Mucosa of rectum (tissue), 2 donors: ENCODE measurements around the gene SERPINB6.
"Not testable (repeated sequence)": the region's sequence is repeated elsewhere in the genome, so short reads cannot be mapped to it uniquely, and the experiment has no call there.

ENCODE experiments used
- H3K27ac ChIP-seq, 2 donors: one replicate each; pipeline ENCODE4 v1.7.0; 2013; ENCODE audit warnings: inconsistent platforms in 2 of 2, low read depth in 2 of 2, low read length in 2 of 2
- H3K27me3 ChIP-seq, 2 donors: one replicate each; pipeline ENCODE4 v1.7.0; 2013; ENCODE audit warnings: low read length in 2 of 2; ENCODE audit not compliant: control insufficient read depth in 2 of 2, insufficient read depth in 2 of 2
- H3K36me3 ChIP-seq, 2 donors: one replicate each; pipeline ENCODE4 v1.7.0; 2013; ENCODE audit warnings: low read length in 2 of 2; ENCODE audit not compliant: control insufficient read depth in 2 of 2, insufficient read depth in 2 of 2
- H3K4me1 ChIP-seq, 2 donors: one replicate each; pipeline ENCODE4 v1.7.0; 2013; ENCODE audit warnings: low read length in 2 of 2, mild to moderate bottlenecking in 1 of 2; ENCODE audit not compliant: control insufficient read depth in 2 of 2, insufficient read depth in 2 of 2
- H3K4me3 ChIP-seq, 2 donors: one replicate each; pipeline ENCODE4 v1.7.0; 2013; ENCODE audit warnings: low read length in 2 of 2
- H3K9ac ChIP-seq, 2 donors: one replicate each; pipeline ENCODE4 v1.7.0; 2013; ENCODE audit warnings: low read length in 2 of 2, low read depth in 1 of 2, mild to moderate bottlenecking in 1 of 2
- H3K9me3 ChIP-seq, 2 donors: one replicate each; pipeline ENCODE4 v1.7.0; 2013; ENCODE audit warnings: low read length in 2 of 2; ENCODE audit not compliant: control insufficient read depth in 2 of 2
- donor health status: healthy.
- donor health status: Normal muscosa, but diverticular disease.

SERPINB6 gene

DNA sequence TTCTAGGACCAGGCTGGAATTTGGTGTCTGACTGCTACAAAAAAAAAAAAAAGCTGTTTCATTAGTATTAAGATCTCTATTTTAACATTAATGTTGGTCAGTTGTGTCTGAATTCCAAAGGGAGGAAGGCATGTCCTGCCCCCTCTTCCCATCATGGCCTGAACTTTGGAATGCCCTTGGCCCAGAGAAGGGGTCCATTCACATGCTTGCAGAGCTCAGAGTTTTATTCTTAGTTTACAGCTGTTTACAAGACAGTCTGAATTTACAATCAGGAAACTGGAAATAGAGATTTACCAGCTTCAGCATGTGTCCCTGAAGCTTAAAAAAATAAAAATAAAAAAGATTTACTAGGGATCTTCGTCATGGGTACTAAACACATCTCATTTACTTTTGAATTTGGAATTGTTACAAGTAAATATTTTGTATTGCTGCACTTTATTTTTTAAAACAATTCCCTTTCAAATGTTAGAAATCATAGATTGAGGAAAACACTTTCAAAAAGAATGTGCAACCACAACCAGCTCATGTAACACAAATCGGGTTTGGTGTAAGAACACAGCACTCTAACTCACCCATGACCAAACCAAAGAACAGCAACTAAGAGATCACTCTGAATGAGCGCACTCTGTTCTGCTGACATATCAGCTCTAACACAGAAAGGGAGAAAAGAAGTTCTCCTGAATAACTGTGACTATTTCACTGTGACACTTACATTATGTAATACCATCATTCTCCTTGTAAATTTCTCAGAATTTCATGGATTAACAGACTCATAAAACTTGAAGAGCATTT lies 6.6 kb upstream of the SERPINB6 start:
- no peak overlapping the region for H3K27ac ChIP-seq
- H3K27me3 ChIP-seq, result no peaks in the 10 kb centered on the region
- no peaks in the 10 kb centered on the region for H3K36me3 ChIP-seq

DNA sequence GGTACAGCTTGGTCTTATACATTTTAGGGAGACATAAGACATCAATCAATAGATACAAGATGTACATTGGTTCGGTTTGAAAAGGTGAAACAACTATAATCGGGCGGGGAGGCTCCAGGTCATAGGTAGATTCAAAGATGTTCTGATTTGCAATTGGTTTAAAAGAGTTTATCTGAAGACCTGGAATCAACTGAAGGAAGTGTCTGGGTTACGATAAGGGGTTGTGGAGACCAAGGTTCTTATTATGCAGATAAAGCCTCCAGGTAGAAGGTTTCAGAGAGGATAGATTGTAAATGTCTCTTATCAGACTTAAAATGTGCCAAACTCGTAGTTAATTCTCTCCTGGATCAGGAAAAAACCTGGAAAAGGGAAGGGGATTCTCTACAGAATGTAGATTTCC lies 5.9 kb upstream of the SERPINB6 start:
- Histone ChIP-seq H3K27ac (no peak overlapping the region), H3K36me3 (no peaks in the 10 kb centered on the region), H3K27me3 (no peaks in the 10 kb centered on the region), H3K4me3 (no peak overlapping the region), H3K9me3 (no peaks in the 10 kb centered on the region), H3K9ac (no peak overlapping the region), H3K4me1 (peaks cover 15 to 28% of the 10 kb centered on the region in 2 donors)

More for the DNA sequence above, 6.6 kb upstream of the SERPINB6 start:
- no peaks in the 10 kb centered on the region for H3K9me3 ChIP-seq
- no peak overlapping the region for H3K4me3 ChIP-seq
- peaks cover 21 to 35% of the 10 kb centered on the region in 2 donors for H3K4me1 ChIP-seq
- H3K9ac ChIP-seq, result no peak overlapping the region

DNA sequence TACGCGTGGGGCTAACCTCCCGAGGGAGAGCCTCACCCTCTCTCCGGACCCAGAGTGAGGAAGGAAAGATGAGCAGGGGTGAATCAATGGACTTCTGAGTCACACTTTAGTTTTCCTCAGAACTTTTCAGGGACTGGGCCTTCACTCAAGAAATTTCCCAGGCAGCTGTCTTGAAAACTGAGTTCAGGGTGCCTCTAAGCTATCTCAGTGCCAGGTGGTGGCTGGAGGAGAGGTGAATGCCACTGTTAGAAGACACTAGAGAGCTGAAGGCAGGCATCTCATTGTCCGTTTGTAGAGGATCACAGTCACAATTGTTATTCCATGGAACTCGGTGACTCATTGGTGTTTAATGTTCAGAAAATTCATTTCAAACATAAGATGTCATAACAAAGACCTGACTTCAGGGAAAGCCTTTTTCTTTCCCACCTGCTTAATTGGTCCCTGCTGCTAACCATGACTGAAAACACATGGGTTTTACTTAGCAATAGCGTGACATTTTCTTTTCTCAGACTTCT lies 5.3 kb upstream of the SERPINB6 start:
- no peaks in the 10 kb centered on the region for H3K27me3 ChIP-seq

DNA sequence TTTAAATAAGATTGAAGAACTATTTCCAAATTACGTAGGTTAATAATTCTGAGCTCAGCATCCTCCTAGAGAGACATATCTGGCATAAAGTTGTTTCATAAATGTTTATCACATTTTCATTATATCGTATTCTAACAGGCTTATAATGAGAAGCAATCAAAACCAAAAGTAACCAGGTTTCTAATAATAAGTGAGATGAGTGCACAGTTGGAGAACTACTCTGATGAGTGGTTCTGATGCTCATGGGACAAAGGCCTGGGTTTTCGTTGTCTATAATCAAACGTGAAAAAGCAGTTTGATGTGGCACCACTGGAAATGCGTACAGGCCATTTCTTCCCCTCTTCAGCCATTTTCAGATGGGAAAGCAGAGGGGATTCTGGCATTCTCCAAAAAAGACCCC lies 4.7 kb upstream of the SERPINB6 start:
- H3K36me3 ChIP-seq, result no peaks in the 10 kb centered on the region
- H3K4me3 ChIP-seq, result no peak overlapping the region
- H3K9ac ChIP-seq, result no peak overlapping the region
- H3K27me3 ChIP-seq, result no peaks in the 10 kb centered on the region
- H3K4me1 ChIP-seq, result peaks cover 11 to 25% of the 10 kb centered on the region in 2 donors
- H3K27ac ChIP-seq, result no peak overlapping the region
- no peaks in the 10 kb centered on the region for H3K9me3 ChIP-seq

More for the DNA sequence above, 5.3 kb upstream of the SERPINB6 start:
- Histone ChIP-seq H3K9ac (no peak overlapping the region), H3K36me3 (no peaks in the 10 kb centered on the region), H3K27ac (no peak overlapping the region), H3K4me1 (peaks cover 13 to 30% of the 10 kb centered on the region in 2 donors), H3K9me3 (no peaks in the 10 kb centered on the region), H3K4me3 (no peak overlapping the region)

DNA sequence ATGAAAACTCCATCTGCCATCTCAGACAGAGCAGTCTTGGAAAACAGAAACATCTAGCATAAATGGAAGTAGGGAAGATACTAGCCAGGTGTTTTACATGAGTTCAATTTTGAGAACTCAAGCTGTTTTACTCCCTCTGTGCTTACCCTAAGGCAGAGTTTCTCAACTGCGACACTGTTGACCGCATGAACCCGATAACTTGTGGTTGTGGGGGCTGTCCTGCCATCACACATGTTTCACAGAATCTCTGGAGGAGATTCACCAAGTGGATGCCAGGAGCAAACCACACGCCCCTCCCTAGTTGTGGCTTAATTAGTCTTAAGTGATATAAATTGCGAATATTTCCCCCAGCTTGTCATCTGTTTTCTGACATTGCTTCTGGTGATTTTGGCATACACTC lies 2.3 kb upstream of the SERPINB6 start:
- H3K27ac ChIP-seq, result no peak overlapping the region
- no peak overlapping the region for H3K9ac ChIP-seq
- H3K36me3 ChIP-seq, result no peaks in the 10 kb centered on the region
- H3K9me3 ChIP-seq, result no peaks in the 10 kb centered on the region
- H3K4me3 ChIP-seq, result no peak overlapping the region
- no peaks in the 10 kb centered on the region for H3K27me3 ChIP-seq
- H3K4me1 ChIP-seq, result peaks cover 2 to 21% of the 10 kb centered on the region in 2 donors

DNA sequence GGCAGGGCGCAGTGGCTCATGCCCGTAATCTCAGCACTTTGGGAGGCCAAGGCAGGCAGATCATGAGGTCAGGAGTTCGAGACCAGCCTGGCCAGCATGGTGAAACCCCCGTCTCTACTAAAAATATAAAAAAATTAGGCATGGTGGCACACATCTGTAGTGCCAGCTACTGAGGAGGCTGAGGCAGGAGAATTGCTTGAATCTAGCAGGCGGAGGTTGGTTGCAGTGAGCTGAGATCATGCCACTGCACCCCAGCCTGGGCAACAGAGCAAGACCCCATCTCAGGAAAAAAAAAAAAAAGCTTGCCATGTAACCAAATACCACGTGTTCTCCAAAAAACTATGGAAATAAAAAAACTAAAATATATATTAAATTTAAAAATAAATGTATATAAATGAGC lies 1.8 kb upstream of the SERPINB6 start:
- H3K36me3 ChIP-seq, H3K27me3 ChIP-seq, H3K4me3 ChIP-seq, H3K27ac ChIP-seq, H3K9me3 ChIP-seq, H3K9ac ChIP-seq: not testable (repeated sequence)
- H3K4me1 ChIP-seq, result peaks cover 2 to 21% of the 10 kb centered on the region in 2 donors

DNA sequence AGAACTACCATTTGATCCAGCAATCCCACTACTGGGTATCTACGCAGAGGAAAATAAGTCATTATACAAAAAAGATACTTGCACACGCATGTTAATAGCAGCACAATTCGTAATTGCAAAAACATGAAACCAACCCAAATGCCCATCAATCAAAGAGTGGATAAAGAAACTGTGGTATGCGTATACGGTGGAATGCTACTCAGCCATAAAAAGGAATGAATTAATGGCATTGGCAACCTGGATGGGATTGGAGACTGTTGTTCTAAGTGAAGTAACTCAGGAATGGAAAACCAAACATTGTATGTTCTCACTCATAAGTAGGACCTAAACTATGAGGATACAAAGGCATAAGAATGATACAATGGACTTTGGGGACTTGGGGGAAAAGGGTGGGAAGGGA lies 1.3 kb upstream of the SERPINB6 start:
- not testable (repeated sequence) for H3K4me3 ChIP-seq, H3K9ac ChIP-seq, H3K27me3 ChIP-seq, H3K36me3 ChIP-seq, H3K27ac ChIP-seq, H3K9me3 ChIP-seq
- peaks cover 2 to 19% of the 10 kb centered on the region in 2 donors for H3K4me1 ChIP-seq

DNA sequence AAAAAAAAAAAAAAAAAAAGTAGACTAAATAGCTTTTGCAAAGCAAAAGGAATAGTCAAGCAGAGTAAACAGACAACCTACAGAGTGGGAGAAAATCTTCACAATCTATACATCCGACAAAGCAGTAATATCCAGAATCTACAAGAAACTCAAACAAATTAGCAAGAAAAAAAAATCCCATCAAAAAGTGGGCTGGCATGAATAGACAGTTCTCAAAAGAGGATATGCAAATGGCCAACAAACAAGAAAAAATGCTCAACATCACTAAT lies 786 bp upstream of the SERPINB6 start:
- not testable (repeated sequence) for H3K9me3 ChIP-seq, H3K36me3 ChIP-seq, H3K27me3 ChIP-seq
- H3K27ac ChIP-seq, result peak overlapping the region; percentile 92 to 96
- H3K4me1 ChIP-seq, result peaks cover 2 to 19% of the 10 kb centered on the region in 2 donors
- H3K9ac ChIP-seq, result peak overlapping the region; percentile 71 to 82
- peak overlapping the region; percentile 71 to 82 for H3K4me3 ChIP-seq

DNA sequence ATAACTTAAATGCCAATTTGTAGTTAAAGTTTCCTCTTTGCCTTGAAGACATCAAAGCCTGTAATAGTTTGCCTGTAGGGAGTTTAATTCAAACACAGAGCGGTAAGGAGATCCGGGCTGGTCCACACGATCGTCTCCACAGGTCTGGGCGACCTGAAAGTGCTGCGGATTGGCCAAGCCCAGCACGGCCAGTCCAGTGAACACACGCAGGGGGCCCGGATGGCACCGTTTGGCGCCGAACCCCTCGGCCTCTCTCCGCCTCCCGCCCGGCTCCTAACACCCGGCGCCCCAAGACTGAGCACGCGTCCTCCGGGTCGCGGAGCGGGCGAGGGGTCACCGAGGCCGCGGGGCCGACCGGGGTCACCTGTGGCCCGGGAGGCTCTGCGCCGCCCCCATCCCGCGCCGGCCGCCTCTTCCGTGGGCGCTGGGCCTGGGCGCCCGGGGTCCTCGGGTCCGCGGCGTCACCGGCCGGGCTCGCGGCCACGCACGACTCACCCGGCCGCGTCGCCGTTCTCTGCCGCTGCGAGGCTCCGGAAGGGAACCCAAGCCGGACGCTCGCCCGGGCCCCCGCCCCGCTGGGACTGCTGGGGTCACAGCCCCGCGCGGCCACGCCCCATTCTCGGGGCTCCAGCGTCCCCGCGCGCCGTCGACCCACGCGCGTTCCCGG lies 481 bp downstream of the SERPINB6 start:
- Histone ChIP-seq H3K9ac (peak overlapping the region; percentile 72 to 82), H3K36me3 (peaks cover 0 to under 1% of the 10 kb centered on the region in 2 donors), H3K9me3 (no peaks in the 10 kb centered on the region), H3K27ac (peak overlapping the region; percentile 92 to 96), H3K4me1 (peaks cover 2 to 21% of the 10 kb centered on the region in 2 donors), H3K27me3 (no peaks in the 10 kb centered on the region), H3K4me3 (peak overlapping the region; percentile 71 to 82)

DNA sequence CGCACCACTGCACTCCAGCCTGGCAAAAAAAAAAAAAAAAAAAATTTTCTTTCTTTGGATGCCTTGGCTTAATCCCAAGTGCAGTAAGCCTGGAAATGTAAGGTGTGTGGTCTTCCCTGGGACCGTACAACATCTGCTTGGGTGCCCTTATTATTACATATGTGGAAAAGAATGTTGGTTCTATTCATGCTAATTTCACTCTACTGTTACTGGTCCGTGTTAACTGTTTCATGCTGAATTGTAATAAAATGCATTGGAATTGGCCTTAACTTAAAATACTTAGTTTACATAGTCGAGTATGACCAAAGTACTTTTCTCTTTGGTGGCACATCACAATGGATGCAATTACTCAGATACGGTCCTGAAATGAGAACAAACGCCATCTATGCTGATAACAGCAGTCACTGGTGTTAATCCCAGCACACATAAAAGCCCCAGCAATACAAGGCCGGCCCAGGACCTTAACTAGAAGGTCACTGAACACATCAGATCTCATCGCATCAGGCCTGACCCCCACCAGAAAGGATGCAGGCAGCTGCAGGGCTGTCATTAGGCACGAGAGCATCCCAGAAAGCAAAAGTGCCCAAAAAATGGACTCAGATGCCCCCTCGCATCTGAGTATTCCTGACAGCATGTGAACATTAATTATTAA lies 1.2 kb downstream of the SERPINB6 start:
- H3K9me3 ChIP-seq, result no peaks in the 10 kb centered on the region
- H3K9ac ChIP-seq, result peak overlapping the region; percentile 72 to 82
- H3K27ac ChIP-seq, result peak overlapping the region; percentile 25
- peak overlapping the region; percentile 71 to 82 for H3K4me3 ChIP-seq
- peaks cover 0 to 3% of the 10 kb centered on the region in 2 donors for H3K36me3 ChIP-seq
- no peaks in the 10 kb centered on the region for H3K27me3 ChIP-seq
- peaks cover 2 to 21% of the 10 kb centered on the region in 2 donors for H3K4me1 ChIP-seq
